ENCODE results near the gene SUPT20HL1. TPM values are rescaled to one million over a fixed set of nuclear protein-coding genes. Genes with fewer than 3 reads are reported as not detected.
A peak's percentile ranks its signal among the peaks of the same experiment; 100 is the strongest.
"Not testable (repeated sequence)": the region's sequence is repeated elsewhere in the genome, so short reads cannot be mapped to it uniquely, and the experiment has no call there.

The SUPT20HL1 gene
- total RNA-seq = not detected

DNA sequence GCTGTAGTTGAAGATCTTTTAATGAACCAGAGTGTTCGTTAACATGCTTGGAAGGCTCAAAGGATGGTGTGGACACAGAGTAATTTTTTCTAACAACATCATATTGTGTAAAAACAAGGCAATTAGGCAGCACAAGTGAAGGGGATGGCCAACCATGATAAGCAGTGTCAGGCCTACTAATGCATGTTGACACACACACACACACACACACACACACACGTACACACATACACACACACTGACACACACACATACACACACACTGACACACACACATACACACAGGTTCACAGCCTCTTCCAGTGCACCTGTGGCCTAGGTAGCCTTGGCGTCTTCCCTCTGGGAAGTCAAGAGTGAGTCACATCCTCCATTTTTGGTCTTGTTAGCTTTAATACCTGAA, at the start of gene SUPT20HL1:
Gene SUPT20HL1, plus strand, starts transcription at position 368 of the 400 bp plus-strand sequence. CDS start 2,122 bp downstream, outside the sequence.
- no peaks in the 10 kb centered on the region for H3K27me3 Mint-ChIP-seq
- ATAC-seq (no peak), DNase-seq (ENCODE audit: low spot score) (no peak)
- no peaks in the 10 kb centered on the region for H3K9me3 Mint-ChIP-seq
- H3K36me3 Mint-ChIP-seq = no peaks in the 10 kb centered on the region
- no peak within 1 kb of the TSS for H3K27ac Mint-ChIP-seq
- H3K4me1 Mint-ChIP-seq (ENCODE audit: low read depth in 2 of 2) = no peaks in the 10 kb centered on the region
- H3K4me3 Mint-ChIP-seq = no peak within 1 kb of the TSS

DNA sequence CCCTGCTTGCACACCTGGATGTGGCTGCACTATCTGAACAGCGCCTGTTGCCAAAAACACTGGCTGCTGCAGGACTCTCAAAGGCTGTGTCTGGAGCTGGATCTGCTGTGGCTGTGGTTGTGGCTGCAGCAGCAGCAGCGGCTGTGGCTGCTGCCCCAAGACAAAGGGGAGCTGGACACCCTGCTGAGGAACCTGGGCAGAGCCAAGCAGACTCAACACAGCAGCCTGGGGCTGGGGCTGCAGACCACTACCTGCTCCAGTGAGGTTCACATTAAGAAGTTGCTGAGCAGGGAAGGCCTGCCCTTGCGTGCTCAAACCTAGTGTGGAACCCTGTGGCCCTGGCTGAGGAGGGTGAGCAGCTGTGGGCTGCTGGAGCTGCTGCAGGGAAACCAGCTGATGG, 49.5 kb upstream of the SUPT20HL1 start:
- H3K27me3 Mint-ChIP-seq; DNase-seq (ENCODE audit: low spot score); ATAC-seq; H3K36me3 Mint-ChIP-seq; H3K4me3 Mint-ChIP-seq; H3K4me1 Mint-ChIP-seq (ENCODE audit: low read depth in 2 of 2); H3K9me3 Mint-ChIP-seq; H3K27ac Mint-ChIP-seq: not testable (repeated sequence)

DNA sequence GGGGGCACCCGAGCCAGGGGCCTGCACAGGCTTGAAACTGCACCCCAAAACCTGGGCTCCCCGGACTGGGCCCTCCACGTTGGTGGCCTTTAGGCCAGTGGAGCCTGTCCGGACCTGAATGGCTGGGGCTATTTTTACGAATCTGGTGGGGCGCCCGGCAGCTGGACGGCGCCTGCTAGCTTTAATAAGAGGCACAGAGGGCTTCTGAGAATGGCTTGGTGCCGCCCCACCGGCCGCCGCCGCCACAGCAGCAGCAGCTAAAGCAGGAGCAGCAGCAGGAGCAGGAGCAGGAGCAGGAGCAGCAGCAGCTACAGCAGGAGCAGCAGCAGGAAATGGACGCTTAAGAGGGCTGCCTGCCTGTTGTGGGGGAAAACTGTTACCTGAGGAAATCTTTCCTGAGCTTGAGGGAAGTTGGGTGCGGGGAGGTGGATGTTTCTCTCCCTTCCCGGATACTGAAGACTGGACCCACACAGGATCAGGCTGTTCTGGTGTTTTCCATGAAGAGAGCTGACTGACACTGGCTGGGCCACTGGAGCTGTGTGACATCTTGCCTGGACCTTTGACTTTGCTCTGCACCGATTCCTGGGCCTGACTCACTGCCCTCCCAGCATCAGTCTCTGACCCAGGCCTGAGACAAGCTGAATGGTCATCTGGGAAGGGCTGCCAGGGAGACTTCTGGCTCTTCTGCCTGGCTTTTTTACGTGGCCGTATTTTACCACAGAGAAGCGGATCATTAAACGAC, 48.8 kb upstream of the SUPT20HL1 start:
- H3K4me3 Mint-ChIP-seq; H3K36me3 Mint-ChIP-seq; H3K27ac Mint-ChIP-seq; ATAC-seq; DNase-seq (ENCODE audit: low spot score); H3K9me3 Mint-ChIP-seq; H3K4me1 Mint-ChIP-seq (ENCODE audit: low read depth in 2 of 2): not testable (repeated sequence)
- peaks cover 0 to 10% of the 10 kb centered on the region in 2 donors for H3K27me3 Mint-ChIP-seq

DNA sequence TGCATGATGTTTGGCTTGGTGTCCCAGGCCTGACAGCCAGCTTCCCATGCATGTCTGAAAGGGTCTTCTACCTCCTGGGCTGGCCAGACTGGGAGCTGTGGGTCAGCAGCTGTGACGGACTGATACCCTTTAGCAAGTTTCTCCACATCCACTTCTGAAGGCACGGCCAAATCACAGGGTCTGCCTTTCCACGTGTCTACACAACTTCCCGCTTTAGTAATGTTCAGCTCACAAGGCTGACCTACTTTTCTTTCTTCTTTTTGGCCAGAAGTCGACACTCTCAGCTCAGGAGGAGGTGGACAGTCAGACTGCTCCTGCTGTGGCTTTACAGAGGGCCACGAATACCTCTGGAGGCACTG, 48.2 kb upstream of the SUPT20HL1 start:
- peak in 1 of 2 donors; percentile 49 for ATAC-seq
- not testable (repeated sequence) for H3K4me3 Mint-ChIP-seq, H3K27ac Mint-ChIP-seq

DNA sequence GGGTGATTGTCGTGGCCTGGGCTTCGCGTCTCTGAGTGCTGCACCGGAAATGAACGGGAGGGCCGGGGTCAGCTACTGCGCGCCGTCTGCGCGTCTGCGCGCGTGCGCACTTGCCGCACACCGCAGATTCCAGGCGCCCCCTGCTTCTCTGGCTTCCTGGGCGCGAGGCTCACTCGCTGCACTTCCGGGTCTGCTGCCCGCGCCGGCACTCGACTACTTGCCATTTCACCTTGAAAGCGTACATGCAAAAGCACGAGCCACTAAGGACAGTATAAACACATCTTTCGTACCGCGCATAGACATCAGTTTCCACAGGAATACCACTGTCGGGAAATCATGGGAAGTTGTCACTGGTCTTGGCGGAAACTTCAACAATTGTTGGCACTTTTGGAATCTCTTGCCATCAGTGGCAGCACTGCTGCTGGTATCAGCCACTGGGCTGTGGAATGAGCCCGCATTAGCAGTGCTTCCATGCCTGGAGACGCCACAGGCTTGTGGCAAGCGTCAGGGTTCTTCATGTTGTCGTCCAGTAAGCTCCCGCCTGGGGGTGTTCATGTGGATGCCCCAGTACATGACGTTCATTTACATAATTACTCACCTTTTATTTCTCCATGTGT, 46.3 kb upstream of the SUPT20HL1 start, which contains the start of gene SUPT20HL2:
Gene SUPT20HL2, minus strand, starts transcription at position 51 of the 617 bp plus-strand sequence. CDS start 754 bp downstream, outside the sequence.
- Mint-ChIP-seq H3K27ac (no peak within 1 kb of the TSS), H3K9me3 (no peaks in the 10 kb centered on the region), H3K4me1 (ENCODE audit: low read depth in 2 of 2) (no peaks in the 10 kb centered on the region), H3K36me3 (no peaks in the 10 kb centered on the region), H3K4me3 (no peak within 1 kb of the TSS), H3K27me3 (peaks cover 0 to 8% of the 10 kb centered on the region in 2 donors)
- ATAC-seq = no peak
- no peak for DNase-seq (ENCODE audit: low spot score)

More for the DNA sequence above, 48.2 kb upstream of the SUPT20HL1 start:
- H3K27me3 Mint-ChIP-seq; H3K36me3 Mint-ChIP-seq; H3K4me1 Mint-ChIP-seq (ENCODE audit: low read depth in 2 of 2); H3K9me3 Mint-ChIP-seq; DNase-seq (ENCODE audit: low spot score): not testable (repeated sequence)

DNA sequence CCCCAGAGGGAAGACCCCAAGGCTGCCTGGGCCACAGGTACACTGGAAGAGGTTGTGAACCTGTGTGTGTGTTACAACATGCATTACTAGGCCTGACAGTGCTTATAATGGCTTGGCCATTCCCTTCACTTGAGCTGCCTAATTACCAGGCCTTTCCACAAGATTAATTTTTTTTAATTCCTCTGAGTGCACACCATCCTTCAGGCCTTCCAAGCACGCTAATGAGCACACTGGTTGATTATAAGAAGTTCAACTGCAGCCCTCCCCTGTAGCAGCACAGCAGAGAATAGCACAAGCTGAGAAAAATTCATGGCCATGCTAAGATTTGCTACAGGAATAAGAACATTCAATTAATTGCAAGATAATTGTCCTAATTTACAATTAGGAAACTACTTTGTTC, 44.3 kb upstream of the SUPT20HL1 start:
- no peaks in the 10 kb centered on the region for H3K4me1 Mint-ChIP-seq (ENCODE audit: low read depth in 2 of 2)
- ATAC-seq (no peak), DNase-seq (ENCODE audit: low spot score) (no peak)
- H3K27ac Mint-ChIP-seq = no peak overlapping the region
- peaks cover 0 to 6% of the 10 kb centered on the region in 2 donors for H3K27me3 Mint-ChIP-seq
- H3K4me3 Mint-ChIP-seq = no peak overlapping the region
- no peaks in the 10 kb centered on the region for H3K36me3 Mint-ChIP-seq
- H3K9me3 Mint-ChIP-seq = no peaks in the 10 kb centered on the region

DNA sequence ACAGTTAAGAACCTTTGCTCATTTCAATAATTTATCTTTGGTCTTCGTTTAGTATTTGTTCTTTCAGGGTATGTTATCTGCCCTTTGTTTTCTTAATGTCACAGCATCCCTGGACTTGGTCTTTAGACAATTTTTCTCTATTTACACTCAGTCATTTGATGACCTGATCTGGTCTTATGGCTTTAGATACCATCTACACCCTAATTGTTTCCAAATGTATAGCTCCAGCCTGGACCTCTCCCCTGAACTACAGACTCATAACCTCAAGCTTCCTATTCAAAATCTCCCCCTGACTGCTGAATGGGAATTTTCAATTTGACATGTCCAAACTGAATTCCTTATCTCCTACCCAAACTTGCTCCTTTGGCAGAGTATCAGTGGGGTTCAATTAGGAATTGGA, 42.9 kb upstream of the SUPT20HL1 start:
- no peak for ATAC-seq
- H3K9me3 Mint-ChIP-seq = no peaks in the 10 kb centered on the region
- no peaks in the 10 kb centered on the region for H3K36me3 Mint-ChIP-seq
- H3K27ac Mint-ChIP-seq = no peak overlapping the region
- H3K4me3 Mint-ChIP-seq = no peak overlapping the region
- no peak for DNase-seq (ENCODE audit: low spot score)
- H3K27me3 Mint-ChIP-seq = peaks cover 0 to 6% of the 10 kb centered on the region in 2 donors
- no peaks in the 10 kb centered on the region for H3K4me1 Mint-ChIP-seq (ENCODE audit: low read depth in 2 of 2)

DNA sequence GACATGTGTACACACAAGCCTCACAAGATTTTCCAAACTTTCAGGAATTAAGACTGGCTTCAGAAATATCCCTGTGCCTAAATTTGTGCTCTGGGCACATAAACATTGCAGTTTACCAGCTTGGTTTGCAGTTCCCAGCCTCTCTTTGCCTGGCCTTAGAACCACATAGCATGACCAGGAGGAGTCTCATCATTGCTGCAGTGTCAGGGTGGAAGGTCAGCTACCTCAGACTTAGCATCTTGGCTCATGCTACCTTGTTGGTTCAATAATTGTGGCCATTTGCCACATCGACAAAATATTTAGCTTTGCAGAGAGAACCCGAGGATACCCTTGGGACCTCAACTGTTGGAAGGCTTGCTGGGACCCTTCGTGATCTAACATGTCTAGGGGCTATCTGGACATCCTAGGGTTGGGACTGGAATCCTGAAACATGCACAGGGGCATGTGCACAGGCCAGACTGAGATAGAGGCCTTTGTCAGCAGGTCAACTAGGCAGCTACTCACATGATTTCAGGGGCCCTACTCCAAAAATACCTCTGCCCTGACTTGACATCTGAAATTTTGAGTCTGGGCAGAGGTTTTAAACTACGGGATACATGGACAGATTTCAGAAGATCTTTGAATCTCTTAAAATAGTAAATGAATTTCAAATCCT, 38.6 kb upstream of the SUPT20HL1 start:
- Mint-ChIP-seq H3K27ac (no peak overlapping the region), H3K4me1 (ENCODE audit: low read depth in 2 of 2) (no peaks in the 10 kb centered on the region), H3K36me3 (no peaks in the 10 kb centered on the region), H3K27me3 (peaks cover 17% of the 10 kb centered on the region in 2 donors), H3K4me3 (no peak overlapping the region), H3K9me3 (peaks cover 2% of the 10 kb centered on the region)
- no peak for ATAC-seq
- DNase-seq (ENCODE audit: low spot score) = no peak

DNA sequence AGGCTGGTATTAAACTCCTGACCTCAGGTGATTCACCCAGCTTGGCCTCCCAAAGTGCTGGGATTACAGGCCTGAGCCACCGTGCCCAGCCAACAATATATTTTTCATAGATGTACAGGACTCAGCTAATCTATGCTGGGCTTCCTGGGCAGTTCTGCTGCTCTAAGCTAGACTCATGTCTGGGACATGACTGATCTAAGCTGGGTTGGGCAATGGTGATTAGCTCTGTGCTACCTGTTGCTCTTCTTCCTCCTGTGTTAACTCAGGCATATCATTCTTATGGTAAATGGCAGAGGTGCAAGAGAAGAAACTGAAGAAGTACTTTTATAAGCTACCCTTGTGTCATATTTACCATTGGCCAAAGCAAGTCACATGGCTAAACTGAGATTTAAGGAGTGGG, 35.2 kb upstream of the SUPT20HL1 start:
- peaks cover 2% of the 10 kb centered on the region for H3K9me3 Mint-ChIP-seq

DNA sequence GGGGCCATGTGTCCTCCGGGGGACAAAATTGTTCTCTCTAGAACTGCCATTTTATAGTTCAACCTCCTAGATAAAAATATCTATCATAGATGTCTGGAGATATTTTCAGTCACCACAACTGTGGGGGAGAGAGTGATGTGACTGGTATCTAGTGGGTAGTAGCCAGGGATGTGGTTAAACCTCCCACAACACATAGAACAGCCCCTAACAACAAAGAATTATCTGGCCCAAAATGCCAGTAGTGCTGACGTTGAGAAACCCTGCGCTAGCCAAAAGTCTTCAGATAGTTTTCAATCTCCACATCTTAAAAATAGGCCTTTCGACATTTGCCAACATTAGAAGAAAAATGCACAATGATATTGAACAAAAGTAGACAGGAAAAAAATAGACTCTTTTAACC, 27.6 kb upstream of the SUPT20HL1 start:
- no peak overlapping the region for H3K27ac Mint-ChIP-seq
- DNase-seq (ENCODE audit: low spot score) (no peak), ATAC-seq (no peak)
- H3K9me3 Mint-ChIP-seq = no peaks in the 10 kb centered on the region
- H3K36me3 Mint-ChIP-seq = no peaks in the 10 kb centered on the region
- H3K4me1 Mint-ChIP-seq (ENCODE audit: low read depth in 2 of 2) = no peaks in the 10 kb centered on the region
- no peak overlapping the region for H3K4me3 Mint-ChIP-seq
- peaks cover 10 to 11% of the 10 kb centered on the region in 2 donors for H3K27me3 Mint-ChIP-seq

More for the DNA sequence above, 35.2 kb upstream of the SUPT20HL1 start:
- H3K27ac Mint-ChIP-seq = no peak overlapping the region
- DNase-seq (ENCODE audit: low spot score) (no peak), ATAC-seq (no peak)
- peaks cover 17 to 21% of the 10 kb centered on the region in 2 donors for H3K27me3 Mint-ChIP-seq
- no peak overlapping the region for H3K4me3 Mint-ChIP-seq
- H3K4me1 Mint-ChIP-seq (ENCODE audit: low read depth in 2 of 2) = no peaks in the 10 kb centered on the region
- no peaks in the 10 kb centered on the region for H3K36me3 Mint-ChIP-seq

DNA sequence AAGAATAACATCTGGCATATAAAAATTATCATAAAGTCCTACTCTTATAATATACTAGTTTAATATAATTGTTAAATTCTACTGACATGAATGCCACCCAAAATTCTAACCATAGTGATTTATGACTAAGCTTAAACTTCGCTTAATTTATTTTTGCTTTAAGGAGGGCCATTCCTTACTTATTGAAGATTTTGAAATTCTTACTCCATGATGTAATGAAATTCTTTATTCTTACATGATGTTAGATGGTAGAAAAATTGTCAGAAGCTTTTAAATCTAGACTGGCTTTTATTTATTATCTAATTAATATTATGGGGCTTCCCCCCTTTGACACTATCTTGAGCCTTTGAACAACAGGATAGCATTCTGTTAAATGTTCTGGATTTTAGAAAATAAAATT, 27.1 kb upstream of the SUPT20HL1 start:
- ATAC-seq = no peak
- peaks cover 10 to 11% of the 10 kb centered on the region in 2 donors for H3K27me3 Mint-ChIP-seq

DNA sequence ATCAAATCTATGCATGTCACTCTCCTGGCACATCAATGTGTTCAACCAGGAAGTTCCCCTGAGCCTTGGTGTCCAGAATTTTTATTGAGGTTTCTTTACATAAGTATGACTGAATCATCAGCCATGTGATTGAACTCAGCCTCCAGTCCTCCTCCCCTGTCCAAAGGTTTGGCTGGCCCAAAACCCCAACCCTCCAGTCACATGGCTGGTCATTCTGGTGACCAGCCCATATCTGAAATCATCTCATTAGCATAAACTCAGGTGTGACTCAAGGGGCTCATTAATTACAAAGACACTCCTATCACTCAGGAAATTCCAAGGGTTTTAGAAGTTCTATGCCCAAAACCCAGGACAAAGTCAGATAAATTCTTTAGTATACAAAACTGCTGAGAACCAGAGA, 26.0 kb upstream of the SUPT20HL1 start:
- H3K4me1 Mint-ChIP-seq (ENCODE audit: low read depth in 2 of 2) = no peaks in the 10 kb centered on the region
- peaks cover 10 to 11% of the 10 kb centered on the region in 2 donors for H3K27me3 Mint-ChIP-seq
- no peak overlapping the region for H3K4me3 Mint-ChIP-seq
- no peaks in the 10 kb centered on the region for H3K9me3 Mint-ChIP-seq
- no peaks in the 10 kb centered on the region for H3K36me3 Mint-ChIP-seq
- DNase-seq (ENCODE audit: low spot score) (no peak), ATAC-seq (no peak)
- H3K27ac Mint-ChIP-seq = no peak overlapping the region

More for the DNA sequence above, 27.1 kb upstream of the SUPT20HL1 start:
- Mint-ChIP-seq H3K27ac (no peak overlapping the region), H3K9me3 (no peaks in the 10 kb centered on the region), H3K4me1 (ENCODE audit: low read depth in 2 of 2) (no peaks in the 10 kb centered on the region), H3K36me3 (no peaks in the 10 kb centered on the region), H3K4me3 (no peak overlapping the region)
- DNase-seq (ENCODE audit: low spot score) = no peak

DNA sequence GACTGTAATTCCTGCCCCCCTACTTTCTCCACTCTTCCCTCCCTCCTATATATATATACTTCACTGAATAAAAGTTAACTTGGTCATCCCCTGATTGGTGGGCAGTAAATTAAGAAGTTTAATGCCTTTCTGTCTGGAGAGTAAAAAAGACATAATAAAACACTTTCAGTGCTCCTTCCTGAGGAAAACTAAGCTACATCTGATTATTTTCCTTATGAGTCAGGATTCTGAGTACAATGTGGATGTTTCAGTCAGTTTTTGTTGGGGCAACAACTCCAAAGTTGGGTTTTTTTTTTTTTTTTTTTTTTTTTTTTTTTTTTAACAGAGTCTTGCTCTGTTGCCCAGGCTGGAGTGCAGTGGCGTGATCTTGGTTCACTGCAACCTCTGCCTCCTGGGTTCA, 24.6 kb upstream of the SUPT20HL1 start:
- no peak for ATAC-seq
- H3K36me3 Mint-ChIP-seq = no peaks in the 10 kb centered on the region
- DNase-seq (ENCODE audit: low spot score) = no peak
- H3K27ac Mint-ChIP-seq = no peak overlapping the region
- H3K9me3 Mint-ChIP-seq = no peaks in the 10 kb centered on the region
- H3K4me3 Mint-ChIP-seq = no peak overlapping the region
- H3K27me3 Mint-ChIP-seq = peaks cover 17 to 21% of the 10 kb centered on the region in 2 donors
- H3K4me1 Mint-ChIP-seq (ENCODE audit: low read depth in 2 of 2) = peaks cover 6 to 11% of the 10 kb centered on the region in 2 donors

DNA sequence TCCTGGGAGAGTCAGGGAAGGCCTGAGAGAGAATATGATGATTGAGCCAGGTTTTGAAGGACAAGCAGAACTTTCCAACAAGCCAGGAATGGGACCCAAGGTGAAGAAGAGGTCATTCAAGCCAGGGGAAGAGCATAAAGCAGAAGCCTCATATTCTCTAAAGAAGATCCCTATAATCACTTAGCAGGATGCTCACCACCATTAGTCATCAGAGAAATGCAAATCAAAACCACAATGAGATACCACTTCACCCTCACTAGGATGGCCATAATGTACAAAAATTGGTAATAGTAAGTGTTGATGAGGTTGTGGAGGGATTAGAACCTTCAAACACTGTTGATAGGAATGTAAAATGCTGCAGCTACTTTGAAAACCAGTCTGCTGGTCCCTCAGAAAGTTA, 20.5 kb upstream of the SUPT20HL1 start:
- H3K27me3 Mint-ChIP-seq = peaks cover 15% of the 10 kb centered on the region in 2 donors
- ATAC-seq (peak in 1 of 2 donors; percentile 52), DNase-seq (ENCODE audit: low spot score) (no peak)
- H3K9me3 Mint-ChIP-seq = no peaks in the 10 kb centered on the region
- peak overlapping the region; percentile 24 for H3K4me3 Mint-ChIP-seq
- H3K27ac Mint-ChIP-seq = no peak overlapping the region
- H3K36me3 Mint-ChIP-seq = no peaks in the 10 kb centered on the region
- peaks cover 9 to 14% of the 10 kb centered on the region in 2 donors for H3K4me1 Mint-ChIP-seq (ENCODE audit: low read depth in 2 of 2)
